Measurements from ENCODE around the gene CRHR1. TPM values are rescaled to one million over a fixed set of nuclear protein-coding genes. Genes with fewer than 3 reads are reported as not detected.

CRHR1 gene
- total RNA-seq, 4 donors from 2014 or later = 0.40 TPM; not detected in 3

DNA sequence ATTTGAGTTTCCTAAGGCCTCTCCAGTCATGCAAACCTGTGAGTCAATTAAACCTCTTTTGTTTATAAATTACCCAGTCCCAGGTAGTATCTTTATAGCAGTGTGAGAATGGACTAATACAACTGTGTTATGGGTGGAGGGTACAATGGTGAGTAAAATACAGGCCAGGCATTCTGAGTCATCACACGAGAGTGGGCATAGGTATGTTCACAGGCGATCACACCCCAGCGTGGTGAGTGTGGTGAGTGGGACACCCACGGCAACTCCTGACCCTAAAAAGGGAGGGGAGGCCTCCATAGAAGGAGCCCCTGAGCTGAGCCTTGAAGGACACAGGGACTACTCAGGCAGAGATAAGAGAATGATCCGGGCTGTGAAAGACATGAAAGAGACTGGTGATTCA is 87.6 kb downstream of the CRHR1 start:
- DNase-seq = no peak
- Histone ChIP-seq H3K9me3 (no peaks in the 10 kb centered on the region), H3K4me3 (no peak overlapping the region), H3K27me3 (no peaks in the 10 kb centered on the region), H3K36me3 (no peaks in the 10 kb centered on the region), H3K4me1 (no peaks in the 10 kb centered on the region), H3K27ac (no peak overlapping the region)
- no peak for TF ChIP-seq POLR2A (IDR thresholded peaks at IDR 0.05)
- TF ChIP-seq, protein P1, sequence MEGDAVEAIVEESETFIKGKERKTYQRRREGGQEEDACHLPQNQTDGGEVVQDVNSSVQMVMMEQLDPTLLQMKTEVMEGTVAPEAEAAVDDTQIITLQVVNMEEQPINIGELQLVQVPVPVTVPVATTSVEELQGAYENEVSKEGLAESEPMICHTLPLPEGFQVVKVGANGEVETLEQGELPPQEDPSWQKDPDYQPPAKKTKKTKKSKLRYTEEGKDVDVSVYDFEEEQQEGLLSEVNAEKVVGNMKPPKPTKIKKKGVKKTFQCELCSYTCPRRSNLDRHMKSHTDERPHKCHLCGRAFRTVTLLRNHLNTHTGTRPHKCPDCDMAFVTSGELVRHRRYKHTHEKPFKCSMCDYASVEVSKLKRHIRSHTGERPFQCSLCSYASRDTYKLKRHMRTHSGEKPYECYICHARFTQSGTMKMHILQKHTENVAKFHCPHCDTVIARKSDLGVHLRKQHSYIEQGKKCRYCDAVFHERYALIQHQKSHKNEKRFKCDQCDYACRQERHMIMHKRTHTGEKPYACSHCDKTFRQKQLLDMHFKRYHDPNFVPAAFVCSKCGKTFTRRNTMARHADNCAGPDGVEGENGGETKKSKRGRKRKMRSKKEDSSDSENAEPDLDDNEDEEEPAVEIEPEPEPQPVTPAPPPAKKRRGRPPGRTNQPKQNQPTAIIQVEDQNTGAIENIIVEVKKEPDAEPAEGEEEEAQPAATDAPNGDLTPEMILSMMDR (IDR thresholded peaks at IDR 0.05) = no peak

- Histone ChIP-seq H3K4me3 (no peak overlapping the region), H3K4me1 (no peaks in the 10 kb centered on the region), H3K27ac (no peak overlapping the region), H3K27me3 (no peaks in the 10 kb centered on the region), H3K36me3 (no peaks in the 10 kb centered on the region), H3K9me3 (no peaks in the 10 kb centered on the region)
- DNase-seq = no peak
- TF ChIP-seq, protein P1 (IDR thresholded peaks at IDR 0.05) = no peak
- TF ChIP-seq POLR2A (IDR thresholded peaks at IDR 0.05) = no peak
Measured at GRCh38 chr17:45873728-45874127, 89.6 kb downstream of the CRHR1 start.

DNA sequence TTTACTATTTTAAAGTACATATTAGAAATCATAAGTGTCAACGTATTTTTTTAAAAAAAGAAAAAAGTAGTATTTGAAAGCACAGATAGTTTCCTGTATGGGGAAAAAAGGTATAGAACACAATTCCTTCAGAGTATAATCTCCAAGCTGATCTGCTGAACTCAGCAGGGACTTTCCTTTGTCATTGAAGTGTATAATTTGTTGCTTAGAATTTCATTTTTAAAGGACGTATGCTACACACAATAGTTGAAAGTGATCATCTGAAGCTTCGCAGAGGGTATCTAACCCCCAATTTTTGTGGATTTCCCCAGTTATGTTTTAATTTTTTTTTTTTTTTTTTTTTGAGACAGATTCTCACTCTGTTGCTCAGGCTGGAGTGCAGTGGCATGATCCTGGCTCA is 90.0 kb downstream of the CRHR1 start:
- no peak for TF ChIP-seq POLR2A (IDR thresholded peaks at IDR 0.05)
- Histone ChIP-seq H3K4me3 (no peak overlapping the region), H3K9me3 (no peaks in the 10 kb centered on the region), H3K27me3 (no peaks in the 10 kb centered on the region), H3K36me3 (no peaks in the 10 kb centered on the region), H3K27ac (no peak overlapping the region), H3K4me1 (no peaks in the 10 kb centered on the region)
- DNase-seq = no peak

DNA sequence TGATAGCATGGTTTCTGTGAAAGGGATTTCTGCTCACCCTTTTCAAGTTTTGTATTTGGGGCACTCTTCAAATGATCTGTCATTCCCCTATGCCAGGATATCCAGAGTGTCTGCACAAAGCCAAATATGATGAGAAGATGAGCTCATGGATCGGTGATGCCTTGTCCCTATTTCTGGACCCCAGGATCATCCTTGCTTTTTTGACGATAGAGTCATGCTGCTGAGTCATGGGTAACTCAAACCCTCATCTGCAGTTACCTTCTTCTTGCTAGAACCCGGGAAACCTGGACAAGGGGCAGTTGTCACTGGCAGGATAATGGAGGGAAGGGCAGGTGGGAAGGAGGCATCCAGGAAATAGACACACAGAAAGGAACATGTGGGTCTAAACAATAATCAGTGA is 92.4 kb downstream of the CRHR1 start:
- no peak overlapping the region for H3K27ac ChIP-seq
- H3K27me3 ChIP-seq = no peaks in the 10 kb centered on the region
- H3K9me3 ChIP-seq = no peaks in the 10 kb centered on the region
- TF ChIP-seq, protein P1 (IDR thresholded peaks at IDR 0.05) = no peak
- no peak for TF ChIP-seq POLR2A (IDR thresholded peaks at IDR 0.05)
- H3K4me3 ChIP-seq = no peak overlapping the region
- H3K36me3 ChIP-seq = no peaks in the 10 kb centered on the region
- no peak for DNase-seq
- H3K4me1 ChIP-seq = no peaks in the 10 kb centered on the region

- no peak for TF ChIP-seq POLR2A (IDR thresholded peaks at IDR 0.05)
- TF ChIP-seq, protein P1 (IDR thresholded peaks at IDR 0.05) = no peak
- Histone ChIP-seq H3K27me3 (no peaks in the 10 kb centered on the region), H3K4me3 (no peak overlapping the region), H3K9me3 (no peaks in the 10 kb centered on the region), H3K27ac (no peak overlapping the region), H3K4me1 (no peaks in the 10 kb centered on the region), H3K36me3 (no peaks in the 10 kb centered on the region)
- DNase-seq = no peak
Measured at GRCh38 chr17:45877467-45877866, 93.3 kb downstream of the CRHR1 start.

- no peaks in the 10 kb centered on the region for H3K27me3 ChIP-seq
- H3K4me1 ChIP-seq = no peaks in the 10 kb centered on the region
- H3K36me3 ChIP-seq = no peaks in the 10 kb centered on the region
- no peak overlapping the region for H3K27ac ChIP-seq
- TF ChIP-seq, protein P1 (IDR thresholded peaks at IDR 0.05) = no peak
- no peak for TF ChIP-seq POLR2A (IDR thresholded peaks at IDR 0.05)
- H3K4me3 ChIP-seq = no peak overlapping the region
- DNase-seq = no peak
- peaks cover 0 to 6% (median 0%) of the 10 kb centered on the region in 4 donors for H3K9me3 ChIP-seq
Measured at GRCh38 chr17:45883063-45883462, 98.9 kb downstream of the CRHR1 start.

Other genes with a start within 250 kb of the CRHR1 start
- not detected for gene SPPL2C, start 60.6 kb downstream of the CRHR1 start, total RNA-seq
- 1 to 10 TPM in 1 of 4 donors, under 1 TPM in 2, not detected in 1; 0.35 to 1.6 (median 0.94) TPM for gene MAPT, start 110.2 kb downstream of the CRHR1 start, total RNA-seq
- not detected for gene STH, start 214.9 kb downstream of the CRHR1 start, total RNA-seq